ENCODE measurements around the gene TNNC1.

Gene TNNC1

DNA sequence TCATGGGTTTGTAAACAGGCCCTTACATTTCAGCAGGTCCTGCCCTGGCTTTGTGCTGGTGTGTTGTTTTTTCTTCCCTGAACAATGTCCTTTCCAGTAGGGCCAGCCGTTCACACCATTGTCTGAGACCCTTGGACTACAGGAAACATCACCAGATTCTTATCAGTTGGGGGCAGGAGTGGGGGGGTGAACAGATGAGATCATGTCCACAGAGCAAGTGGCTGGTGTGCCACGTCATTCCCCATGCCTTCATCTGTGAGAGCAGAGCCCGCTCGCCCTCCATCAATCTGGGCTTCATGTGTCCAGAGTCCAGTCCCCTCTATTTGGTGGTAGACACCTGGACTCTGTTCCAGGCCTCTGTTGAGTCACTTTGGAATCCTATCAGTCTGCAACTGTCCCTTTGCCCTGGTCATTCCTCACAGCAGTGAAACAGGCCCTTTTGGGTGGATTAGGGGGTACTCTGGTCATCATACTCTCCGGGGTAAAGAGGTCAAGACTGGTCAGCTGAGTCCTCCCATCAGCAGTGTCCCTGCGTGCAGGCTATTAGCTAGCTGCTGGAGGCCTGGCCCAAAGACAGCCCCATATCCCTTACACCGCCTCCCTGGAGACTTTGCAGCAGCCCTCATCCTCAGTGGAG, 23.9 kb downstream of the TNNC1 start:
- no peak for DNase-seq (ENCODE audit: low spot score)

DNA sequence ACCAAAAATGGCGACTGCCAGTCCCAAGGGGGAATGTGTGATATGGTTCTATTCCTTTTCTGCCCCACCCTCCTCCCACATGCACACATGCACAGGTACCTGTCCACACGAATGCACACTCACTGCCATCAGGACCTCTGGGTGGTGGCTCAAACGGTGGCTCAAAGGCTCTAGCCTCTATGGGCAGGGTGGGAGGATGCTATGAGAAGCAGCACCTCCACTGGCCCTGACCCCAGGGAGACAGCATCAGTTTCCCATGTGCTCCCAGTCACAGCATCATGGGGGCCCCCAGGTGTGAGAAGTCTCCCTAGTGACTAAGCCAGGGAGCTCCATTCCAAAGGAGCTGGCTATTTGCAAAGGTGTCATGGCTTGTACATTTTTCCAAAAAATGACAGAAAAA, 24.8 kb downstream of the TNNC1 start:
- no peak for DNase-seq (ENCODE audit: low spot score)

DNA sequence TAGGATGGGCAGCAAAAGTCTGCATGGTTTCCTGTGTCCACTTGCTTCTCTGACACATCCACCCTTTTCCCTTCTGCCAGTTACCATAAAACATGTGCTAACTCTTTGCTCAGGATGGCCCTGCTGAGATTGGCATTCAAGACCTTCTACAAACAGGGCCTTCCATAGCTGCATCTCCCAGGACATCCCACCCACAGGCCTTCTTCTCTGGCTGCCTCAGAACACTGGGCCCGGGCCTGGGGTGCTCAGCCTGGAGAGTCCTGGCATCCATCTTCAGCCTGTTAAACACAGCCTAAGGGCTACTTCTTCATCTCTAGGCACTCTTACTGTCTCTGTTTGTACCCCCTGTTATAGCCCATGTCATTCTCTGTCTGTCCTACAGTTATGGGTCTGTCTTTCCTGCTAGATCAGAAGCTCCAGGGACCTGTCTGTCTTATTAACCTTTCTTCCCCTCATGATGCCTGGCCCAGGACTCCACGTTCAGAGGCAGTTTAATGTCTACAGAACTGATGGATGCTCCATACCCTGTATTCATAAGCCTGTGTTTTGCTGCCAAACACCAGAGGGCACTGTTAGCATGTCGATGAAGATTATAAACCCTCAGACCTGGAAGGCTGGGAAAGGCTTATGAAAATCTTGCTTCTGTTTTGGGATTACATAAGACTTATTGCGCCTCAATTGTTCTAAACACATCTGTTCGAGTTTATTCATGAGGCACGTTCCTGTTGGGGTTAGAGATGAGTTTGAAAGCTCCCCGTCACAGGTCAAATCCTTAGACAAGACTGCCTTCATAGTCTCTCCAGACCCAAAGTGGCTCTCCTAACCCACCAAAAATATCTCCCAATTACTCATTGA, 25.5 kb downstream of the TNNC1 start:
- peak; percentile 64 for DNase-seq (ENCODE audit: low spot score)

DNA sequence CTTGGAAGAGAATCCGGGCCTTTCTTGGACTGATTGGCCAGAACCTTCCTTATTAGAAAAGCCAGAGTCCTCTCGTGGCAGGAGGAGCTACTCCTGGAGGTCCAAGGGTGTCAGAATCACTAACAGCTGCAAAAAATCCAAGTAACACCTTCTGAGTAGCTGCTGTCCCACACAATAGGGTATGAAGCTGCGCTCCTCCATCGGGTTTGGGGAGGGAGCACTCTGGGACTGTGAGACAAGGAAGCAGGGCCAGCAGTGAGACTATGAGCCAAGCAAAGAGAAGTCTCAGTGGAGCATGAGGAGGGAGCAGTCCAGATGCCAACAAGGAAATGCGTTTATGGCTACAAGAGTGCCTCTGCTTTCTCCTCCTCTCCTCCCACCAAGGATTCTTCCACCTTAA, 30.7 kb downstream of the TNNC1 start:
- no peak for DNase-seq (ENCODE audit: low spot score)

DNA sequence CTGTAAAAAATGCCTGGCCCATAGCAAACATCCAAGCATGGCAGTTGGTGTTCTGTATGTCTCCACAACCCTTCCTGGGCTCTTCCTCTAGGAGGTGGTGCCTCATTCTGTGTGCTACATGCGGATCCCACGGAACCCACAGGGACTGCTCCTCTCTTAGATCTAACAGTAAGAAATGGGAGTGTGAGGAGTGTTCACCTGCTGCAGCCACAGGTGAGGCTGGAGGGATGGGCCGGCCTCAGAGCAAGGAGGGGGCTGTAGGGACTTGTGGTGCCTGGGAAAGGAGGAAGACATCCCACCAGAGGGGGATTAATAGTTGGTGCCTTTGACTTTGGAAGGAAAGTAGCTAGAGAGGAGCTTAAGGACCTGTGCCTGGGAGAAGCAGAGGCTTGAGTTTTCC, 31.2 kb downstream of the TNNC1 start:
- DNase-seq (ENCODE audit: low spot score): no peak

DNA sequence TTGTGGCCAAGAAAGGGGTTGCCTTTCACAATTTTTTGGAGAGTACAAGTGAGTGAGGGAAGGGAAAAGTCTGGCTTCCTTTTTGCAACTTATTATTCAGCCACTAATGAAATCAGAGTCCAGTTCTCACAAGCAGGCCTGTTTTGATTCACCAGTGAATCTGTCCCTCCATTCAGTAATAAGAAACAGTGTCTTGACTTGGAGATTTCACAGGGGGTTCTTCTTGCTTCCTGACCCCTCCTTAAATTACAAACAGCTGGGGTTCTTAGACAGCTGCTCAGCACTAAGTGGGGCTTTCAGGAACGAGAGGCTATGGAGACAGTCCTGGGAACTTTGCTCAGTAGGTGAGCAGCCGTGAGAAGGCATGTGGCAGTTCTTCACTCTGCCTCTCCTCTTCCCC, 33.5 kb downstream of the TNNC1 start:
- no peak for DNase-seq (ENCODE audit: low spot score)

DNA sequence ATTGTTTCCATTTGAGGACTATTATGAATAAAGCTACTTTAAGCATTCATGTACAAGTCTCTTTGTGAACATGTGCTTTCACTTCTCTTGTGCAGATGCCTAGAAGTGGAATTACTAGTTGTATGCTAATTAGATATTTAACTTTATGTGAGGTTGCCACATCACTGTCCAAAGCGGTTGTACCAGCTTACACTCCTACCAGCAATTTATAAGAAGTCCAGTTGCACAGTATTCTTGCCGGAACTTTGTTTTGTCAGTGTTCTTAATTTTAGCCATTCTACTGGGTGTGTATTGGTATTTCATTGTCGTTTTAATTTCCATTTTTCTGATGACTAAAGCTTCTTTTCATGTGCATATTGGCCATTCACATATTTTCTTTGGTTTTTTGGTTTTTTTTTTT, 38.0 kb downstream of the TNNC1 start:
- DNase-seq (ENCODE audit: low spot score): no peak

DNA sequence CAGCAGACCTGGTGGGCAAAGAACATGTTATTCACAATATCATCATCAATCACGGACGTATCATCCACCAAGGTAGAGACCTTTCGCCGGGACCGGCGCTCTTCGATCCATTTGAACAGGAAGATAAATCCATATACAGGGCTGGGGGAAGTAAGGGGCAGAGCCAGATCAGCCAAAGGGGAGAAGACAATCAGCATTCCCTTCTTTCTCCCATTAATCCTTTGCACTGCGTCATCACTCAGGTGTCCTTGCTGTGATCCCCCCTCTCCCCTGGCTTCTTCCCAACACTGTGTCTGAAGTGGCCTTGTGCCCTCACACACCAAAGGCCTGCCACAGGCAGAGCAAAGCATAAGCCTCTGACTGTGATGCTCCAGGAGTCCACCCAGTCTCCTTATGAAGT, 45.4 kb downstream of the TNNC1 start:
- no peak for DNase-seq (ENCODE audit: low spot score)

DNA sequence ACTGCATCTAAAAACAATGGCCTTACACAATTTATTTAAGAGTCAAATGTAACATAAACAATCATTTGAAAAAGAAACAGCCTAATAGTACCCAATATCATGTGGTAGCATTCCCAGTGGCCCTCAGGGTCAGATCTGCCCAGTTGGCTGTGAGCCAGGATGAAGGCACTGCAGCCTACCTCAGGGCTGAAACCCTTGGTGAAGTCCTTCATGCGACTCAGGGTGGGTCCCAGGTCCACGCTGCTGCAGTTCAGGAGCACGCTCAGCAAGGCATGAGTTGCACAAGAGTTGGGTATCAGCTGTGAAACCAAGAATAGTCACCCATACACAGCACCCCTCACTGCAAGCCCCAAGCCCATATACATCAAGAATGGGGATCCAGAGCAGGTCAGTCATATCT, 46.1 kb downstream of the TNNC1 start:
- no peak for DNase-seq (ENCODE audit: low spot score)

DNA sequence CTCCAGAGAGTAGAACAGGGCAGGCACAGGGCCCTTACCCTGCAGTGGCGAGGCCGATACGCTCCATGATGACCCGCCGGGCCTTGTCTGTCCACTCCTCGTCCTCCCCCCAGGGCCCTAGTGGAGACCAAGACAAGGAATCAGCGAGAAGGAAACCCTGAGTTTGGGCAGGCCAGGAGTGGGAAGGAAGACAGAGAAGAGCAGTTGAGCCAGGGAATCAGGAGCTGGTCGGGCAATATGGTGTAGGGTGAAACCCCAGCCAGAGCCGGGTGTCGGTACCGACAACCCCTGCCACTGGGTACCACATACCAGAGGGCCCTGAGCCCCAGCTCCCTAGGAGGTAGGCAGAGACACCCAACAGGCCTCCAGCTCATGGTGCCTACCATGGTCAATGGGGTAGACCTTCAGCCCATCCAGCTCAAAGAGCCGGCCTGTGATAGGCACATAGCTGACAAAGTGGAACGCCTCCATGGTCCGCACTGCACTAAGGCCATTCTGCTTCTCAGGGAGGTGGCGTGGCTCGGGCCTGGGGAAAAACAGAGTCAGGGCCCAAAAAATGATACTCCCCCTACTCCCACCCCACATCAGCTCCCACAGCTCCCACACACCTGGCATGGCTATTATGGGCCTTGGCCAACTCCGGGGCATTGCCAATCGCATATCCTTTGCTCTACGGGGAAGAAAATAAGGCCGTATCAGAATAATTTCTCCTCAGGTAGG, 46.9 kb downstream of the TNNC1 start:
- DNase-seq (ENCODE audit: low spot score): no peak

DNA sequence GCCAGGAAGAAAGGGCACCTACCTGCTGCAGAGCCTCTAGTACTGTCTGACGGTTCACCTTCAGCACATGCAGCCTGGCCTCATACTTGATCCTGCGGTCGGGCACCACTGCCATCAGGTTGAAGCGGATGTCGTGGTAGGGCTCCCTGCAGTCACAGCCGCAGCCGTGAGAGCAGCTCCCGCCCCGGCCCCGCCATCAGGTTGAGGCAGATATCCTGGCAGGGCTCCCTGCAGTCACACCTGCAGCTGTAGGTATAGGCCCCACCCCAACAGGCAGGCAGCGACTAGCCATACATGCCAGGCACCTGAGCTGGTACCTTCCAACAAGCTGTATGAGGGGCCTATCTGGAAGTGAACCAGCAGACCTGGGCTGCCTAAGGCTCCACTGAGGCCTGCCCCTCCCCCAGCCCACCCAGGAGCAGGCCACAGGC, 47.6 kb downstream of the TNNC1 start:
- DNase-seq (ENCODE audit: low spot score): no peak

DNA sequence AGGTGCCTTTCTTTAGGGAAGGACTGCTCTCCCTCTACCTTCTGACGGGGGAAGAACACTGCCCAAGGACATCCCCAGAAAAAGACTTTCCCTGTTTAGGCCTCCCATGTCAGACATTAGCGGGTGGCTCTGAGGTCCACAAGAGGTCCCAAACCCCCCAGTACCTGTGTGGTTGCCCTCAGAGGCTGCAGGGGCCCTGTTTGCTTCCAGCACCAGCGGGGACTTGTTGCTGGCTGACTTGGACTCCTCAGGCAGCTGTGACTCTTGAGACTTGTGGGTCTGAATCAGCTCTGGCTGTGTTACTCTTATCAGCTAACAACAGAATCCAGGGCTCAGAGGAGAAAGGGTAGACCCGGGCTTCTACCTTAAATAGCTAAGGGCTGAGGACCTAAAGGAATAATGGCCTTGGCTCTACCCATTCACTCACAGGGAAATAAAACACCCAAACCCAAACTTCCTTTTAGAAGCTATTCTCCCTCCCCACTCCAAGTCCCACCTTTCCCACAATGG, 48.2 kb downstream of the TNNC1 start:
- no peak for DNase-seq (ENCODE audit: low spot score)

DNA sequence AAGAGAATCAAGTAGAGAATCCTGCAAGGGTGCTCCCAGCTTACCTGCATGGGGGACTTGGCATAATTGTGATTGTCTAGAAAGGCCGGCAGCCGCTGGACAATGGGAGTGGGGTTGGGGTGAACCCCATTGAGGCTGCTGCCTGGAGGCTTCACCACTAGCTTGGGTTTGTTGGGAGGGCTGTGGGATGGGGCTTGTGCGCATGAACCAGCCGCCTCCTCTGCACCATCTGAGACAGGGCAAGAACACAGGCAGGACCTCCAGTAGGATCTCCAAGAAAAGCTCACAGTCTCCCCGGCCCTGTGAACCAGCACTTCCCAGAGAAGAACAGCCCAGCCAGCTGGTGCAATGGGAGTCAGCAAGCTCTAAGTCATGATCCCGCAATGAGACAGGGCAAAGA, 48.8 kb downstream of the TNNC1 start:
- DNase-seq (ENCODE audit: low spot score): no peak

DNA sequence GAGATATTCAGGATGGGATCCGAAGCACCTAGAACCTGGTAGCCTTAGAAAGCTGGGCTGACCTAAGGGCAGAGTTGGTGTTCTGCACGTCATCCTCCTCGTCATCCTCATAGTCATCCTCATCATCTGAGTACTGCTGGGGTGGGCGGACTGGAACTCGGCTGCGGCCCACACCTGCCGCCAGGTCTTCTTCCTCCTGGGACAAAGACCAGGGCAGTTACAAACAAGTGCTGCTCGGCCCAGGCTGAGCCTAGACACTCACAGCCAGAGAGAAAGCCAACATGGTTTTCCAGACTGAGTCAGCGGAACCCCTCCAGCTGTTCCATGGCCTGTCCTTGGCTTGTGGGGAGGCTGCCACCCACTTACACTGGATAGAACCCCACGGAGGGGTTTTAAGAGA, 49.5 kb downstream of the TNNC1 start:
- DNase-seq (ENCODE audit: low spot score): no peak

DNA sequence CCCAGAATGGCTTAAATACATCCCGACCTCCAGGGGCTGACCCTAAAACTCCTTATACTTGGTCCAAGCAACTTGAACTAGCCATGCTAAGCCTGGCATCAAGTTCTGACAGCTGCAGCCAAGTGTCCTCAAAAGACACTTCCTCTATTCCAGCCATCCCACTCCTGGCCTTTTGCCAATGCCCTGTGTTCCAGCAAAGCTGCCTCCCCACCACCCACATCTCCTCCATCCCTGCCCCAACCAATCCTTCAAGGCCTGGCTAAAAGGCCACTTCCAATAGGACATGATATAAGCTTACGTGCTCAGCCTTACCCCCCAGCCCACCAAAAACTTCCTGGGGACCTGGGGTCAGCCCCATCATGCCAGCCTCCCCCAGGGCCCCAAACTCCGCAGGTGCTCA, 49.9 kb downstream of the TNNC1 start:
- DNase-seq (ENCODE audit: low spot score): no peak

DNA sequence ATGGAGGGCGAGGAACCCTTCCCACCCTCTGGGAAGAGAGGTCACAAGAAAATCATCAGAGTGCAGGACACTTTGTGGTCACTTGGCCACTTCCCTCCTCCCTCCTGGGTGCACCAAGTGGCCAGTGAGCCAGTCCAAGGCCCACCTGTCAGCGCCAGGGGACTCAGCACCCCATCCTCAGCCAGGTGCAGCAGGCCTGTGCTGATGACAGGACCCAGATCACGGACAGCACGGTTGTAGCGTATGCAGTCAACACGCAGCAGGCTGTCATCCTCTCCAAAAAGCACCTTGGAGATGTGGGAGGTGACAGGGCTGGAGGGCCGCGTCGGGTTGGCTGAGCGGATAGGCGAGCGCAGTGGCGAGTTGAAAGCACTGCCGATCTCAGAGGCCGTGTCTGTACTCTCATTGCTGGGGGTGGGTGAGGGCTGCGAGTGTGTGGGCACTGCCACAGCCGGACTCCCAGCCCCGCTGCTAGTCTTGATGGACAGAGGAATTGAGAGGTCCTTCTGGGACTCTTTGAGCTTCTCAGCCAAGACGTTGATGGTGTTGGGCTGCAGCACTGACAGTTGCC, 50.5 kb downstream of the TNNC1 start:
- no peak for DNase-seq (ENCODE audit: low spot score)

DNA sequence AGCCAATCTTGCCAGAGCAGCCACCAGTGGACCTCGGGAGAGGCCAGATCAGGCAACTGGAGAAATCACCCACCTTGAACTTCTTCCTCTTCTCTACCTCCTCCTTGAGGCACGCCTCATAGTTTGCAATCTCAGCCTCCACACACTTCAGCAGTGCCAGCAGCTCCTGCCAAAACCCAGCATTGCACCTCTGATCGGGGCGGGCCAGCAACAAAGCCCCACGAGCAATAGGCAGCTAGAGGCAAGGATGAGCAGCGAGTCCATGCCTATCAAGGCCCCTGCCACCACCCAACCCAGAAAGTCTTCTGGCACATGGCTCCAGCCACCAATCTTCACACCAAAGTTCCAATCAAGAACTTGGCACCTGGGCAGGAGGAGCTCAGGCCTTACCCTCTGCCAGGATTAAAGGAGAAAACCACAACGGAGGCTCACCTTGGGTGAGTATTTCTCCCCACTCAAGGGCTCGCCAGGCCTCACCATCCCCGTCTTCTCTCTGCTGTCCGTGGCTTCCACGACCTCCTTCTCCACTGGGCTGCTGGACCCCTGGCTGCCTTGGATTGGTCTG, 51.1 kb downstream of the TNNC1 start:
- no peak for DNase-seq (ENCODE audit: low spot score)

DNA sequence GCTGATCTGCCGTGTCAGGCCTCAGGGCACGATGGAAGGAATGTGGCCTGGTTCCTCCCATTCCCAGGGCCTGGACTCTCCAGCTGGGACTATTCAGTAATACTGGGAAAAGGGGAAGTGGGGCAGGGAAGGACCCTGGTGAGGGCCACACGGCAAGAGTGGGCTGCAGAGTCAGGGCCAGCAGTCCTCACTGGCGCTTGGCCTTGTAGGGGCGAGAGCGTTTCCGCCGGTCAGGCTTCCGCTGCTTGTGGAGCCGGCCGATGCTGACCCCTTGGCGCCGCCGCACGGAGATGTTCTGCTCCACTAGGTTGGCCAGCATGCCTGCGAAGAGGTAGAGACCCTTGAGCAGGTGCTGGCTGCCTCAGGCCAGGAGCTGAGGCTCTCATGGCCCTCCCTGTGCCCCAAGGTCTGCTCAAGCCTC, 51.7 kb downstream of the TNNC1 start:
- DNase-seq (ENCODE audit: low spot score): no peak

DNA sequence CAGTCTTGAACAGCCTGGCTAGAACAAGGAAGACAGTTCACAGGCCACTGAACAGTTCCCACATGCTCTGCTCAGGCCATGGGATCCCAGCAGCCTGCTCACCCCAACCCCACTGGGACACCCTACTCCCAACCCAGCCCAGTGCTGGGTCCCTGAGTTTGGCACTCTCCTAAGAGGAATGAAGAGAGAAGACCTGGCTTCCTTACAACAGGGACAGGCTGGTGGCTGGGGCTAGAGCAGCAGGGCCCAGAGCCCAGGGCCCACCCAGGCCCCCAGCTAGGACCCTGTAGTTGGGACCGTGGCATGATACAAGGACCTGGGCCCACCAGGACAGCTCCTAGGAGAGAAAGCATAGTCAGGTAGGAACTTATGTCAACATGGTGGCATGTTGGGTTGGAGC, 52.3 kb downstream of the TNNC1 start:
- DNase-seq (ENCODE audit: low spot score): no peak

All from LoVo (cell line).